ENCODE data around the gene MC1R.

Gene MC1R

GRCh38 chr16:89952551-89952950 is 33.9 kb downstream of the MC1R start:
- no peak overlapping the region for H3K27ac ChIP-seq
- TF ChIP-seq CTCF (conservative IDR thresholded peaks at IDR 0.05) (no peak), ZFX (IDR thresholded peaks at IDR 0.05) (no peak)

DNA sequence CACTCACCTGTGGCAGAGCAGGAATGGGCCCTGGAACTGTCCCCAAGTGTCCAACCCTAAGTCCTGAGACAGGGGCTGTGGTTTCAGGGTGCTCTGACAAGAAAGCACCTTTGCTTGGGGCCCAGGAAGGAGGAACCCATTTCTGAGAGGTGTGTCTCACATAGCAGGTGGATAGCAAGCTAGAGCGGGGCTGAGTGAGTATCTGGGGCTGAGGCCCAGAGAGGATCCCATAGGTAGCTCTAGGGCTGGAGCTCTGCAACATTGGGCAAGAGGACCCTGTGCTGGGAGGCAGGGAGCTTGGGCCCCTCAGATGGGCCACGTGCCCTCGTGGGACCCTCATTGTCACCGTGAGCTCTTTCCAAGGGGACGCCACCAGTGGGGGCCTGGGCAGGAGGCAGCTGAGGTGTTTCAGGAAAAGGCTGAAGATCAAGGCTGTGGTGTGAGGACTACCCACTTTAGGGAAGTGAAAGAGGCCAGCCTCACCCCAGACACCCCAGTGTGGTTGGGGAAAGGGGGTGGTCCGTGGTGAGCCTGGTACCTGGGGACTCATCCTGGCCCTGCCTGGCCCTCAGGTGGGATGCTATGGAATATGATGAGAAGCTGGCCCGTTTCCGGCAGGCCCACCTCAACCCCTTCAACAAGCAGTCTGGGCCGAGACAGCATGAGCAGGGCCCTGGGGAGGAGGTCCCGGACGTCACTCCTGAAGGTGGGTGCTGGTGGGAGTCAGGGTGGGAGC is 35.2 kb downstream of the MC1R start:
- TF ChIP-seq ZFX (IDR thresholded peaks at IDR 0.05) (no peak), CTCF (conservative IDR thresholded peaks at IDR 0.05) (no peak)
- H3K27ac ChIP-seq: no peak overlapping the region

DNA sequence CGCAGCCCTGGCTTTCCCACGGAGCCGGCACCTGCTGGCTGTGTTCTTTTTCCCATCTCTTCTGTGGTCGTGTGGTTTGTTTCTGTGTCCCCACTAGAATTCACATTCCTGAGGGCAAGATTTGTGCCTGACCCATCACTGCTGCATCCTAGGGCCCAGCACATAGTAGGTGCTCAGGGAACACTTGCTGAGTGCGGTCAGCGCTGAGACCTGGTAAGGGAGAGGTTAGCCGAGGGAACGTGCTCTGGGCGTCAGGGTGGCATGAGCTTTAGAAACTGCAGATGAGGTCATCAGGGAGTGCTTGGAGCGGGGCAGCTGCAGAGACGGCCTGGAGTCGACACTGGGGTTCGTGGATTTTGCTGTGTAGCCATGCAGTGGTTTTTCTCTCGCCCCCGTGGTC is 35.8 kb downstream of the MC1R start:
- TF ChIP-seq CTCF (conservative IDR thresholded peaks at IDR 0.05): no peak
- TF ChIP-seq ZFX (IDR thresholded peaks at IDR 0.05): no peak
- no peak overlapping the region for H3K27ac ChIP-seq

- no peak overlapping the region for H3K27ac ChIP-seq
- TF ChIP-seq CTCF (conservative IDR thresholded peaks at IDR 0.05) (no peak), ZFX (IDR thresholded peaks at IDR 0.05) (no peak)
Observed at GRCh38 chr16:89955001-89955685, 36.5 kb downstream of the MC1R start.

DNA sequence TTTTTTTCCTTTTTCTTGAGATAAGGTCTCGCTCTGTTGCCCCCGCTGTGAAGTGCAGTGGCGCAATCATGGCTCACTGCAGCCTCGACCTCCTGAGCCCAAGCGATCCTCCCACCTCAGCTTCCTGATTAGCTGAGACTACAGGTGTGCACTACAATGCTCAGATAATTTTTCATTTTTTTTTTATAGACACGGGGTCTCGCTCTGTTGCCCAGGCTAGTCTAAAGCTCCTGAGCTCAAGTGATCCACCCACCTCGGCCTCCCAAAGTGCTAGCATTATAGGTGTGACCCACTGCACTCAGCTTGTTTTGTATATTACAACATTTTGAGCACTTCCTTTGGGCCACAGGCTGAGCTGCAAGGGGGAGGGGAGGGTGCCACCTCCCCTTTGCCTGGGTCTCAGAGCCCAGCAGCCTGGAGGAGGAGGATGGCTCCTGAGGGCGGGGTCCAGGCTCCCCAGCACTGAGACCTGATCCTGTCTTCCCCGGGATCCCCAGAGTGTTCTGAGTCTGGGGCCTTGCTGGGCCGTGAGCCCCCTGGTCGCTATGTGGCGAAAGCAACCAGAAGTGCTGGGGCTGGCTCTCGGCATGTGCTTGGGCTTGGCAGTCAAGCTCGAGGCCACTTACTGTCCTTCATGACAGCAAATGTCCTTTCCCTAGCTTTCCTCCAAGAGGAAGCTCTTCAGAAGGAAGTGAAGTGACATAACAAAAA is 38.0 kb downstream of the MC1R start:
- TF ChIP-seq ZFX (IDR thresholded peaks at IDR 0.05) (no peak), CTCF (conservative IDR thresholded peaks at IDR 0.05) (no peak)
- H3K27ac ChIP-seq: no peak overlapping the region

DNA sequence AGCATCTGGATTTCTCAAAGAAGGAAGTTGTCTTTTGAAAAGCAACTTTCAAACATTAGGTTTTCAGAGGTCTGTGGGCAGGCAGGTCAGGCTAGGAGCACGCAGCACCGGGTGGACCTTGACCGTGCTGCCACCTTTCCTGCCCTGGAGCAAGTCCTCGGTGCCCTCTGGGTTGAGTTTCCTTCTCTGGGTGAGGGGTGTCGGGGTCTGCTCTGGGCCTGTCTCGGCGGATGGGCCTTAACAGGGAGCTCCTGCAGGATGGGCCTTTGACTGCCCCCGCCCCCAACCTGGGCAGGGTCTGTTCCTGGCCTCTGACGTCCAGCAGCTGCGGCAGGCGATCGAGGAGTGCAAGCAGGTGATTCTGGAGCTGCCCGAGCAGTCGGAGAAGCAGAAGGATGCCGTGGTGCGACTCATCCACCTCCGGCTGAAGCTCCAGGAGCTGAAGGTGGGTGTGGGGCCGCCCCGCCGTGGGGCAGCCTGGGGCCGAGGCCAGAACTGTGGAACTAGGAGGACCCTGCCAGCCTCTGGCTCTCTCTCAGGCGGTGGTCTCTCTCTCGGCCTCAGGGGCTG is 38.6 kb downstream of the MC1R start:
- no peak overlapping the region for H3K27ac ChIP-seq
- TF ChIP-seq ZFX (IDR thresholded peaks at IDR 0.05) (no peak), CTCF (conservative IDR thresholded peaks at IDR 0.05) (no peak)

- H3K27ac ChIP-seq: no peak overlapping the region
- TF ChIP-seq ZFX (IDR thresholded peaks at IDR 0.05): no peak
- TF ChIP-seq CTCF (conservative IDR thresholded peaks at IDR 0.05): no peak
Observed at GRCh38 chr16:89958068-89958467, 39.4 kb downstream of the MC1R start.
